ENCODE data around the gene DNASE1L3. TPM values are rescaled to one million over a fixed set of nuclear protein-coding genes. Genes with fewer than 3 reads are reported as not detected.
A peak's percentile ranks its signal among the peaks of the same experiment; 100 is the strongest.

DNASE1L3 gene
- total and polyA plus RNA-seq, 4 donors = 76.1 to 201 (median 128) TPM

GRCh38 chr3:58175437-58176184 lies 35.2 kb downstream of the DNASE1L3 start (continued):
- peak; percentile 36 to 61 for TF ChIP-seq RAD21 (IDR thresholded peaks at IDR 0.05)
- peak; percentile 97 for TF ChIP-seq HNF4G (IDR thresholded peaks at IDR 0.05)
- TF ChIP-seq CTCF (IDR thresholded peaks at IDR 0.05; ENCODE audit: low read depth, low read length, missing input control) = no peak

- Histone ChIP-seq H3K9me3 (ENCODE audit: control insufficient read depth in 4 of 4, low read length in 3 of 4) (no peaks in the 10 kb centered on the region), H3K27ac (ENCODE audit: low read depth in 1 of 2, low read length in 2 of 2) (peak overlapping the region; percentile 74 to 85), H3K27me3 (ENCODE audit: control insufficient read depth in 4 of 4, insufficient read depth in 4 of 4, low read length in 3 of 4) (no peaks in the 10 kb centered on the region), H3K4me3 (ENCODE audit: low read depth in 1 of 3, low read length in 3 of 3) (no peak overlapping the region), H3K4me1 (ENCODE audit: control insufficient read depth in 4 of 4, insufficient read depth in 4 of 4, low read length in 3 of 4) (peaks cover 25 to 67% (median 54%) of the 10 kb centered on the region in 4 donors), H3K9ac (ENCODE audit: low read depth in 1 of 2, low read length in 2 of 2) (peak overlapping the region in 1 of 2 donors; percentile 6), H3K36me3 (ENCODE audit: control insufficient read depth in 4 of 4, insufficient read depth in 3 of 4, low read depth in 1 of 4, low read length in 3 of 4) (peaks cover 0 to 5% (median 3%) of the 10 kb centered on the region in 4 donors)
- DNase-seq (ENCODE audit: low spot score) = no peak
- 13% methylated on average over 3 of the region's 3 CpGs for WGBS
- TF ChIP-seq CTCF (IDR thresholded peaks at IDR 0.05; ENCODE audit: low read depth, low read length, missing input control) = no peak
- TF ChIP-seq EGR1 (IDR thresholded peaks at IDR 0.05; ENCODE audit: low read depth in 2 of 2) = no peak
- TF ChIP-seq YY1 (IDR thresholded peaks at IDR 0.05) = no peak
- TF ChIP-seq HNF4G (IDR thresholded peaks at IDR 0.05) = no peak
- no peak for TF ChIP-seq REST (IDR thresholded peaks at IDR 0.05)
- TF ChIP-seq ATF3 (IDR thresholded peaks at IDR 0.05) = no peak
- TF ChIP-seq GABPA (IDR thresholded peaks at IDR 0.05 in 1 of 2, conservative IDR thresholded peaks at IDR 0.05 in 1 of 2) = no peak
Measured at GRCh38 chr3:58175187-58175436, 35.7 kb downstream of the DNASE1L3 start.

- peak overlapping the region; percentile 74 to 85 for H3K27ac ChIP-seq (ENCODE audit: low read depth in 1 of 2, low read length in 2 of 2)
- peak; percentile 69 for DNase-seq (ENCODE audit: low spot score)
- peaks cover 27 to 76% (median 61%) of the 10 kb centered on the region in 4 donors for H3K4me1 ChIP-seq (ENCODE audit: control insufficient read depth in 4 of 4, insufficient read depth in 4 of 4, low read length in 3 of 4)
- H3K27me3 ChIP-seq (ENCODE audit: control insufficient read depth in 4 of 4, insufficient read depth in 4 of 4, low read length in 3 of 4) = no peaks in the 10 kb centered on the region
- 51% methylated on average over 12 of the region's 12 CpGs for WGBS
- H3K9ac ChIP-seq (ENCODE audit: low read depth in 1 of 2, low read length in 2 of 2) = no peak overlapping the region
- H3K36me3 ChIP-seq (ENCODE audit: control insufficient read depth in 4 of 4, insufficient read depth in 3 of 4, low read depth in 1 of 4, low read length in 3 of 4) = peaks cover 0 to 5% (median 5%) of the 10 kb centered on the region in 4 donors
- no peaks in the 10 kb centered on the region for H3K9me3 ChIP-seq (ENCODE audit: control insufficient read depth in 4 of 4, low read length in 3 of 4)
- no peak overlapping the region for H3K4me3 ChIP-seq (ENCODE audit: low read depth in 1 of 3, low read length in 3 of 3)
- TF ChIP-seq GABPA (IDR thresholded peaks at IDR 0.05 in 1 of 2, conservative IDR thresholded peaks at IDR 0.05 in 1 of 2) = no peak
- peak; percentile 31 for TF ChIP-seq CTCF (IDR thresholded peaks at IDR 0.05; ENCODE audit: low read depth, low read length, missing input control)
- TF ChIP-seq FOXA2 (IDR thresholded peaks at IDR 0.05) = peak; percentile 6
- TF ChIP-seq MAX (IDR thresholded peaks at IDR 0.05) = peak; percentile 95
- peak; percentile 73 for TF ChIP-seq SP1 (IDR thresholded peaks at IDR 0.05)
- peak; percentile 34 to 84 for TF ChIP-seq RXRA (IDR thresholded peaks at IDR 0.05)
- peak in 1 of 2 donors; percentile 80 for TF ChIP-seq EGR1 (IDR thresholded peaks at IDR 0.05; ENCODE audit: low read depth in 2 of 2)
- TF ChIP-seq HNF4G (IDR thresholded peaks at IDR 0.05) = peak; percentile 31
- peak; percentile 48 to 70 for TF ChIP-seq RAD21 (IDR thresholded peaks at IDR 0.05)
- peak; percentile 78 to 85 for TF ChIP-seq HNF4A (conservative IDR thresholded peaks at IDR 0.05)
Measured at GRCh38 chr3:58173669-58174398, 36.9 kb downstream of the DNASE1L3 start.
